ENCODE results near the gene PEX12. TPM values are rescaled to one million over a fixed set of nuclear protein-coding genes. Genes with fewer than 3 reads are reported as not detected.
"Not testable (repeated sequence)": the region's sequence is repeated elsewhere in the genome, so short reads cannot be mapped to it uniquely, and the experiment has no call there.

PEX12 gene
- total RNA-seq, 1 donor from 2014 or later = 7.7 TPM

DNA sequence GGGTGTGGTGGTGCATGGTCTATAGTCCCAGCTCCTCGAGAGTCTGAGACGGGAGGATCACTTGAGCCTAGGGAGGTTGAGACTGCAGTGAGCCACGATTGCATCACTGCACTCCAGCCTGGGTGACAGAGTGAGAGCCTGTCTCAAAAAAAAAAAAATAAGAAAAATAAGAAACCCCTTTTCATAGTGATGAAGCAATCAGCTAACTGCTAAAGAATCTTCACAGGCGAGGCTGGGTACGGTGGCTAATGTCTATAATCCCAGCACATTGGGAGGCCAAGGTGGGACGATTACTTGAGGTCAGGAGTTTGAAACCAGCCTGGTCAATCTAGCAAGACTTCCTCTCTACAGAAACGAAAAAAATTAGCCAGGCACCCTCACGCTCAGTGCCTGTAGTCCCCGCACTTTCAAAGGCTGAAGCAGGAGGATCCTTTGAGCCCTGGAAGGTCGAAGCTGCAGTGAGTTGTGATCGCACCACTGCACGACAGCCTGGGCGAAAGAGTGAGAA lies 41.7 kb downstream of the PEX12 start:
- no peaks in the 10 kb centered on the region for H3K4me1 Mint-ChIP-seq (ENCODE audit: unreplicated experiment)
- H3K27ac Mint-ChIP-seq = no peak overlapping the region
- H3K27me3 Mint-ChIP-seq = peaks cover 28% of the 10 kb centered on the region
- TF ChIP-seq, protein P1, sequence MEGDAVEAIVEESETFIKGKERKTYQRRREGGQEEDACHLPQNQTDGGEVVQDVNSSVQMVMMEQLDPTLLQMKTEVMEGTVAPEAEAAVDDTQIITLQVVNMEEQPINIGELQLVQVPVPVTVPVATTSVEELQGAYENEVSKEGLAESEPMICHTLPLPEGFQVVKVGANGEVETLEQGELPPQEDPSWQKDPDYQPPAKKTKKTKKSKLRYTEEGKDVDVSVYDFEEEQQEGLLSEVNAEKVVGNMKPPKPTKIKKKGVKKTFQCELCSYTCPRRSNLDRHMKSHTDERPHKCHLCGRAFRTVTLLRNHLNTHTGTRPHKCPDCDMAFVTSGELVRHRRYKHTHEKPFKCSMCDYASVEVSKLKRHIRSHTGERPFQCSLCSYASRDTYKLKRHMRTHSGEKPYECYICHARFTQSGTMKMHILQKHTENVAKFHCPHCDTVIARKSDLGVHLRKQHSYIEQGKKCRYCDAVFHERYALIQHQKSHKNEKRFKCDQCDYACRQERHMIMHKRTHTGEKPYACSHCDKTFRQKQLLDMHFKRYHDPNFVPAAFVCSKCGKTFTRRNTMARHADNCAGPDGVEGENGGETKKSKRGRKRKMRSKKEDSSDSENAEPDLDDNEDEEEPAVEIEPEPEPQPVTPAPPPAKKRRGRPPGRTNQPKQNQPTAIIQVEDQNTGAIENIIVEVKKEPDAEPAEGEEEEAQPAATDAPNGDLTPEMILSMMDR (conservative IDR thresholded peaks at IDR 0.05) = no peak
- no peak for DNase-seq (ENCODE audit: extremely low spot score, unreplicated experiment)
- H3K36me3 Mint-ChIP-seq = no peaks in the 10 kb centered on the region
- H3K4me3 Mint-ChIP-seq = no peak overlapping the region
- H3K9me3 Mint-ChIP-seq = no peaks in the 10 kb centered on the region

DNA sequence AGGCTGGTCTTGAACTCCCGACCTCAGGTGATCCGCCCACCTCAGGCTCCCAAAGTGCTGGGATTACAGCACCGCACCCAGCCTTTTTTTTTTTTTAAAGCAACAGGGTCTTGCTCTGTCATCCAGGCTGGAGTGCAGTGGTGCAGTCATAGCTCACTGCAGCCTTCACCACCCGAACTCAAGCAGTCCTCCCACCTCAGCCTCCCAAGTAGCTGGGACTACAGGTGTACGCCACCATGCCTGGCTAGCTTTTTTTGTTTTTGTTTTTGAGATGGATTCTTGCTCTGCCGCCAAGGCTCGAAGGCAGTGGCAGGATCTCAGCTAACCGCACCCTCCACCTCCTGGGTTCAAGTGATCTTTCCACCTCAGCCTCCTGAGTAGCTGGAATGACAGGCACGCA lies 43.0 kb downstream of the PEX12 start:
- not testable (repeated sequence) for H3K9me3 Mint-ChIP-seq; H3K4me3 Mint-ChIP-seq; H3K4me1 Mint-ChIP-seq (ENCODE audit: unreplicated experiment); DNase-seq (ENCODE audit: extremely low spot score, unreplicated experiment); H3K27ac Mint-ChIP-seq; H3K36me3 Mint-ChIP-seq
- H3K27me3 Mint-ChIP-seq = peaks cover 18% of the 10 kb centered on the region

DNA sequence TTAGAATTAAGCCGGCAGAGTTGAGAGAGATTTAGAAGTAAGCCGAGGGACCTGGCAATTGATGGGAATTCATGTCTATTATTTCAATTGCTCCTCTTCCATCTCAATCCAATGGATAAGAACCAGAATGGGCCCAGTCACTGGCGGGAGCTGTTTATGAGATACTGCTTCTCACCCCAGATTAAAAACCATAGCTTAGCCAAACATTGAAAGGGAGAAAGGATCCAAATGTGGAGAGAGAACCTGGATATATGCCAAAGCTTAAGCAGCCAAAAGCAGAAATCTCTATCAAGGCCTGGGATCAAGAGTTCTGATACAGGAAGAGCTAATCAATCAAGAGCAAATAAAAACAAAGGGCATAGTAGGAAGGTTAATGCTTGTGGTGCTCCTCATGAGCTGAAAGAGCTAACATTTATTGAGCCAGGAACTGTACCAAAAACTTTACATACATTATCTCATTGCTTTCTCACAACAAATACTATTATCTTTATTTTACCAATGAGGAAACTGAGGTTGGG lies 43.7 kb downstream of the PEX12 start:
- H3K27me3 Mint-ChIP-seq = peaks cover 13% of the 10 kb centered on the region
- H3K9me3 Mint-ChIP-seq = no peaks in the 10 kb centered on the region
- H3K36me3 Mint-ChIP-seq = no peaks in the 10 kb centered on the region
- H3K27ac Mint-ChIP-seq = no peak overlapping the region
- no peaks in the 10 kb centered on the region for H3K4me1 Mint-ChIP-seq (ENCODE audit: unreplicated experiment)
- TF ChIP-seq, protein P1 (conservative IDR thresholded peaks at IDR 0.05) = no peak
- DNase-seq (ENCODE audit: extremely low spot score, unreplicated experiment) = no peak
- no peak overlapping the region for H3K4me3 Mint-ChIP-seq

DNA sequence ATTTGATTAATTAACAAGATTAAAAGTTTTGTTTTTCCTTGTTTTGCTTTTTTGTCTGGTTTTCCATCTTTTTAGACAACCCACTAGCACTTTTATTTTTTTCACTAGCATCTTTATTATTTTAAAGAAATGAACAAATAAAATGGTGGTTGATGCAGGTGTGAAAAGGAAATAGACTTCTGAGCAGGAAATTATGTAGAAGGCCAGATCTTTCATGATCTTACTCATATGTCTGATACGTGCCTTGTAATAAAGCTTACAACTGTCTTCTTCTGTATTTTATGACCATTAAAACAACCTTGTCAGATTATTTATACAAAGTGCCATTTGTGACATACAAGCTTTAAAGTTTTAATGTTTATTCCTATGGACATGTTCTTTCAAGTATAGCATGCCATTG lies 47.2 kb downstream of the PEX12 start:
- peaks cover 21% of the 10 kb centered on the region for H3K27me3 Mint-ChIP-seq
- H3K4me1 Mint-ChIP-seq (ENCODE audit: unreplicated experiment) = no peaks in the 10 kb centered on the region
- no peaks in the 10 kb centered on the region for H3K9me3 Mint-ChIP-seq
- H3K27ac Mint-ChIP-seq = no peak overlapping the region
- DNase-seq (ENCODE audit: extremely low spot score, unreplicated experiment) = no peak
- TF ChIP-seq, protein P1 (conservative IDR thresholded peaks at IDR 0.05) = no peak
- H3K36me3 Mint-ChIP-seq = no peaks in the 10 kb centered on the region
- H3K4me3 Mint-ChIP-seq = no peak overlapping the region

DNA sequence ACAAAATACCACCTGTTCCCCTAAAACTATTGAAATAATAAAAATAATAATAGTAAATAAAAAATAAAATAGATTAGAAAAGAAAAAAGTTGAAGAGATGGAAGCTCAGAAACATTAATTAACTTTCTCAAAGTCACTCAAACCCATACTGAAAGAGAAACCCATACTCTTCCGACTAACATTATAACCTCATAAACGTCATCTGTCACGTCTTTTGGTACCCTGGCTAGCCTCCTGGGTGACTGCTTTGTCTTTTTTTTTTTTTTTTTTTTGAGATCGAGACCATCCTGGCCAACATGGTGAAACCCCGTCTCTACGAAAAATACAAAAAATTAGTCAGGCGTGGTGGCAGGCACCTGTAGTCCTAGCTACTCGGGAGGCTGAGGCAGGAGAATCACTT lies 48.5 kb downstream of the PEX12 start:
- Mint-ChIP-seq H3K27ac (no peak overlapping the region), H3K4me1 (ENCODE audit: unreplicated experiment) (no peaks in the 10 kb centered on the region), H3K9me3 (peaks cover 4% of the 10 kb centered on the region), H3K4me3 (no peak overlapping the region), H3K27me3 (peaks cover 34% of the 10 kb centered on the region), H3K36me3 (no peaks in the 10 kb centered on the region)
- TF ChIP-seq, protein P1 (conservative IDR thresholded peaks at IDR 0.05) = no peak
- no peak for DNase-seq (ENCODE audit: extremely low spot score, unreplicated experiment)

DNA sequence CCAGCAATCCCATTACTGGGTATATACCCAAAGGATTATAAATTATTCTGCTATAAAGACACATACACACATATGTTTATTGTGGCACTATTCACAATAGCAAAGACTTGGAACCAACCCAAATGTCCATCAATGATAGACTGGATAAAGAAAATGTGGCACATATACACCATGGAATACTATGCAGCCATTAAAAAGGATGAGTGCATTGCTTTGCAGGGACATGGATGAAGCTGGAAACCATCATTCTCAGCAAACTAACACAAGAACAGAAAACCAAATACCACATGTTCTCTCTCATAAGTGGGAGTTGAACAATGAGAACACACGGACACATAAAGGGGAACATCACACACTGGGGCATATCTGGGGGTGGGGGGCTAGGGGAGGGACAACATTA lies 49.0 kb downstream of the PEX12 start:
- H3K4me1 Mint-ChIP-seq (ENCODE audit: unreplicated experiment); H3K4me3 Mint-ChIP-seq; H3K36me3 Mint-ChIP-seq; DNase-seq (ENCODE audit: extremely low spot score, unreplicated experiment); H3K9me3 Mint-ChIP-seq; H3K27ac Mint-ChIP-seq: not testable (repeated sequence)
- H3K27me3 Mint-ChIP-seq = peaks cover 35% of the 10 kb centered on the region

Other genes starting within 250 kb of the PEX12 start
- 19.8 and 30.7 TPM in 2 replicates for gene SLFN11, start 204.9 kb downstream of the PEX12 start, total RNA-seq (ENCODE audit: low replicate concordance)
- gene SLFN12, start 146.1 kb downstream of the PEX12 start, total RNA-seq (ENCODE audit: low replicate concordance) = 5.2 and 6.6 TPM in 2 replicates
- 14.3 and 17.1 TPM in 2 replicates for gene SLFN13, start 129.8 kb downstream of the PEX12 start, total RNA-seq (ENCODE audit: low replicate concordance)
- not detected in 2 replicates for gene SLFN12L, start 40.9 kb downstream of the PEX12 start, total RNA-seq (ENCODE audit: low replicate concordance)
- gene SLFN14, start 17.8 kb downstream of the PEX12 start, total RNA-seq (ENCODE audit: low replicate concordance) = not detected in 2 replicates
- gene AP2B1, start 8.8 kb upstream of the PEX12 start, total RNA-seq (ENCODE audit: low replicate concordance) = 120 and 165 TPM in 2 replicates
- 6.4 and 29.4 TPM in 2 replicates for gene RASL10B, start 153.1 kb upstream of the PEX12 start, total RNA-seq (ENCODE audit: low replicate concordance)
- 0.22 TPM in 1 of 2 replicates, not detected in the other for gene GAS2L2, start 174.7 kb upstream of the PEX12 start, total RNA-seq (ENCODE audit: low replicate concordance)
- gene C17orf50, start 182.3 kb upstream of the PEX12 start, total RNA-seq (ENCODE audit: low replicate concordance) = not detected in 2 replicates
- 0.97 and 1.8 TPM in 2 replicates for gene MMP28, start 217.1 kb upstream of the PEX12 start, total RNA-seq (ENCODE audit: low replicate concordance)
- gene TAF15, start 230.9 kb upstream of the PEX12 start, total RNA-seq (ENCODE audit: low replicate concordance) = 173 and 223 TPM in 2 replicates